ENCODE data around the gene ATP6V0A1.

GRCh38 chr17:42560246-42560645 lies 101.6 kb downstream of the ATP6V0A1 start:
- no peak for TF ChIP-seq POLR2AphosphoS5 (IDR thresholded peaks at IDR 0.05)
- TF ChIP-seq POLR2A (IDR thresholded peaks at IDR 0.05): no peak
- TF ChIP-seq CTCF (IDR thresholded peaks at IDR 0.05): no peak

Data from suprapubic skin (tissue), 4 donors.